Kidney capillary endothelial cell (primary cell): ENCODE measurements around the gene MAGI2.
A peak's percentile ranks its signal among the peaks of the same experiment; 100 is the strongest.
"Not testable (repeated sequence)": the region's sequence is repeated elsewhere in the genome, so short reads cannot be mapped to it uniquely, and the experiment has no call there.

ENCODE experiments used
- DNase-seq: peaks from one replicate; pipeline ENCODE4 v3.0.0-alpha.2; 2018; ENCODE audit warnings: low spot score

Gene MAGI2

GRCh38 chr7:78635026-78635793, 818.3 kb downstream of the MAGI2 start:
- no peak for DNase-seq

GRCh38 chr7:78634093-78634492, 819.4 kb downstream of the MAGI2 start:
- no peak for DNase-seq

- DNase-seq, result no peak
These were observed 832.5 kb downstream of the MAGI2 start for GRCh38 chr7:78620920-78621319.

- DNase-seq, result no peak
These were observed 836.9 kb downstream of the MAGI2 start for GRCh38 chr7:78616539-78616938.

- DNase-seq, result no peak
These were observed 844.2 kb downstream of the MAGI2 start for GRCh38 chr7:78609281-78609680.

GRCh38 chr7:78607099-78607498, 846.4 kb downstream of the MAGI2 start:
- DNase-seq, result peak; percentile 6

GRCh38 chr7:78605119-78605518, 848.3 kb downstream of the MAGI2 start:
- no peak for DNase-seq

GRCh38 chr7:78601728-78602127, 851.7 kb downstream of the MAGI2 start:
- DNase-seq, result no peak

- no peak for DNase-seq
These were observed 859.3 kb downstream of the MAGI2 start for GRCh38 chr7:78594156-78594555.

GRCh38 chr7:78588393-78588792, 865.1 kb downstream of the MAGI2 start:
- no peak for DNase-seq

- DNase-seq, result no peak
These were observed 865.9 kb downstream of the MAGI2 start for GRCh38 chr7:78587443-78588044.

- no peak for DNase-seq
These were observed 867.5 kb downstream of the MAGI2 start for GRCh38 chr7:78585980-78586379.

GRCh38 chr7:78578686-78579085, 874.8 kb downstream of the MAGI2 start:
- no peak for DNase-seq

GRCh38 chr7:78577174-78577952, 876.1 kb downstream of the MAGI2 start:
- not testable (repeated sequence) for DNase-seq

- DNase-seq, result no peak
These were observed 877.2 kb downstream of the MAGI2 start for GRCh38 chr7:78576236-78576635.

- DNase-seq, result no peak
These were observed 882.2 kb downstream of the MAGI2 start for GRCh38 chr7:78571292-78571691.

- DNase-seq, result no peak
These were observed 884.8 kb downstream of the MAGI2 start for GRCh38 chr7:78568690-78569089.

GRCh38 chr7:78567836-78568235, 885.6 kb downstream of the MAGI2 start:
- DNase-seq, result no peak

- no peak for DNase-seq
These were observed 887.7 kb downstream of the MAGI2 start for GRCh38 chr7:78565784-78566183.

GRCh38 chr7:78563191-78563590, 890.3 kb downstream of the MAGI2 start:
- DNase-seq, result no peak

GRCh38 chr7:78562191-78562590, 891.3 kb downstream of the MAGI2 start:
- DNase-seq, result no peak

- no peak for DNase-seq
These were observed 894.9 kb downstream of the MAGI2 start for GRCh38 chr7:78558566-78558965.

- DNase-seq, result no peak
These were observed 909.5 kb downstream of the MAGI2 start for GRCh38 chr7:78543976-78544375.
